ENCODE data around the gene ZFAND6.

Gene ZFAND6

GRCh38 chr15:80151576-80151975 lies 92.1 kb downstream of the ZFAND6 start:
- H3K36me3 ChIP-seq (ENCODE audit: control insufficient read depth, low read length), result no peaks in the 10 kb centered on the region

GRCh38 chr15:80152180-80152895 lies 92.9 kb downstream of the ZFAND6 start:
- no peaks in the 10 kb centered on the region for H3K27me3 ChIP-seq (ENCODE audit: control insufficient read depth, low read length)
- no peak overlapping the region for H3K27ac ChIP-seq (ENCODE audit: low read depth, low read length)
- H3K9me2 ChIP-seq (replicated peaks; ENCODE audit: control insufficient read depth, low read length), result no peaks in the 10 kb centered on the region
- no peaks in the 10 kb centered on the region for H3K9me3 ChIP-seq (ENCODE audit: control insufficient read depth, insufficient read depth, low read length)
- H3F3A ChIP-seq (ENCODE audit: control insufficient read depth, insufficient read depth), result no peaks in the 10 kb centered on the region
- peaks cover 28% of the 10 kb centered on the region for H3K4me1 ChIP-seq (ENCODE audit: control insufficient read depth, low read length)
- H3K4me2 ChIP-seq (ENCODE audit: low read length), result peak overlapping the region; percentile 98
- no peaks in the 10 kb centered on the region for H4K20me1 ChIP-seq (ENCODE audit: control insufficient read depth, insufficient read depth, low read depth, low read length)
- TF ChIP-seq EZH2phosphoT487 (IDR thresholded peaks at IDR 0.05; ENCODE audit: borderline replicate concordance, low read length) (no peak), CTCF (IDR thresholded peaks at IDR 0.05; ENCODE audit: low read depth, low read length, poor library complexity, severe bottlenecking) (no peak)
- no peaks in the 10 kb centered on the region for H3K36me3 ChIP-seq (ENCODE audit: control insufficient read depth, low read length)
- H3K4me3 ChIP-seq (ENCODE audit: low read length), result peak overlapping the region; percentile 99
- H3K79me2 ChIP-seq (ENCODE audit: control insufficient read depth, low read length), result no peaks in the 10 kb centered on the region

More at GRCh38 chr15:80151576-80151975, 92.1 kb downstream of the ZFAND6 start:
- TF ChIP-seq EZH2phosphoT487 (IDR thresholded peaks at IDR 0.05; ENCODE audit: borderline replicate concordance, low read length), result no peak
- no peak for TF ChIP-seq CTCF (IDR thresholded peaks at IDR 0.05; ENCODE audit: low read depth, low read length, poor library complexity, severe bottlenecking)
- Histone ChIP-seq H3K9me2 (replicated peaks; ENCODE audit: control insufficient read depth, low read length) (no peaks in the 10 kb centered on the region), H3K4me2 (ENCODE audit: low read length) (peak overlapping the region; percentile 98), H3K79me2 (ENCODE audit: control insufficient read depth, low read length) (no peaks in the 10 kb centered on the region), H3K4me3 (ENCODE audit: low read length) (peak overlapping the region; percentile 88), H3K9me3 (ENCODE audit: control insufficient read depth, insufficient read depth, low read length) (no peaks in the 10 kb centered on the region), H3K27me3 (ENCODE audit: control insufficient read depth, low read length) (no peaks in the 10 kb centered on the region), H3K4me1 (ENCODE audit: control insufficient read depth, low read length) (peaks cover 28% of the 10 kb centered on the region), H3K27ac (ENCODE audit: low read depth, low read length) (no peak overlapping the region), H4K20me1 (ENCODE audit: control insufficient read depth, insufficient read depth, low read depth, low read length) (no peaks in the 10 kb centered on the region), H3F3A (ENCODE audit: control insufficient read depth, insufficient read depth) (no peaks in the 10 kb centered on the region)

- H3K9me3 ChIP-seq (ENCODE audit: control insufficient read depth, insufficient read depth, low read length), result no peaks in the 10 kb centered on the region
- H3K4me3 ChIP-seq (ENCODE audit: low read length), result peak within 1 kb of the TSS; percentile 99
- H4K20me1 ChIP-seq (ENCODE audit: control insufficient read depth, insufficient read depth, low read depth, low read length), result no peaks in the 10 kb centered on the region
- H3K4me2 ChIP-seq (ENCODE audit: low read length), result peak within 1 kb of the TSS; percentile 98
- H3K9me2 ChIP-seq (replicated peaks; ENCODE audit: control insufficient read depth, low read length), result no peaks in the 10 kb centered on the region
- H3F3A ChIP-seq (ENCODE audit: control insufficient read depth, insufficient read depth), result no peaks in the 10 kb centered on the region
- H3K4me1 ChIP-seq (ENCODE audit: control insufficient read depth, low read length), result peaks cover 28% of the 10 kb centered on the region
- TF ChIP-seq EZH2phosphoT487 (IDR thresholded peaks at IDR 0.05; ENCODE audit: borderline replicate concordance, low read length), result no peak
- no peak for TF ChIP-seq CTCF (IDR thresholded peaks at IDR 0.05; ENCODE audit: low read depth, low read length, poor library complexity, severe bottlenecking)
- no peaks in the 10 kb centered on the region for H3K79me2 ChIP-seq (ENCODE audit: control insufficient read depth, low read length)
- no peaks in the 10 kb centered on the region for H3K27me3 ChIP-seq (ENCODE audit: control insufficient read depth, low read length)
- peak within 1 kb of the TSS; percentile 27; the same call in 1 of the 2 replicates for H3K27ac ChIP-seq (ENCODE audit: low read depth, low read length)
- H3K36me3 ChIP-seq (ENCODE audit: control insufficient read depth, low read length), result no peaks in the 10 kb centered on the region
Measured at GRCh38 chr15:80152896-80153876, 93.7 kb downstream of the ZFAND6 start, which contains the start of gene FAH. Gene FAH (plus strand): TSS chr15:80152999. CDS start chr15:80153055, 56 bp downstream.
